ES-I3 (cell line): ENCODE measurements around the gene FAM149B1.
A peak's percentile ranks its signal among the peaks of the same experiment; 100 is the strongest.

ENCODE experiments used
- H3K36me3 ChIP-seq: 2 replicates; pipeline ENCODE4 v1.6.1; 2013; ENCODE audit warnings: mild to moderate bottlenecking, low read length, control low read depth, moderate library complexity; ENCODE audit not compliant: insufficient read depth
- H3K4me1 ChIP-seq: 2 replicates; pipeline ENCODE4 v1.6.1; 2013; ENCODE audit warnings: mild to moderate bottlenecking, control low read depth, low read length; ENCODE audit not compliant: insufficient read depth
- H3K9ac ChIP-seq: 2 replicates; pipeline ENCODE4 v1.6.1; 2013; ENCODE audit warnings: low read depth, mild to moderate bottlenecking, low read length, moderate library complexity
- H3K9me3 ChIP-seq: 2 replicates; pipeline ENCODE4 v1.6.1; 2013; ENCODE audit warnings: mild to moderate bottlenecking, low read length, moderate library complexity; ENCODE audit not compliant: control insufficient read depth, insufficient read depth

FAM149B1 gene

DNA sequence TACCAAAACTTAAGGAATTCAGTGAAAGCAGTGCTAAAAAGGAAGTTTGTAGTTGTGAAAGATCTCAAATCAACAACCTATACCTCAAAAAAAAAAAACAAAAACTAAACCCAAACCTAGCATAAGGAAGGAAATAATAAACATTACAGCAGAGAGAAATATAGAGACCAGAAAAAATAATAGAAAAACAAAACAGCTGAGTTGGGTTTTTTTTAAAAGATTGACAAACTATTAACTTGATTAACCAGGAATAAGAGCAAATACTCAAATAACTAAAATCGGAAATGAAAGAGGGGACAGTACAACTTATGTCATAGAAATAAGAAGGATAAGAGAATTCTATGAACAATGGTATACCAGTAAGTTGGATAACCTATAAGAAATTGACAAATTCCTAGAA lies 6.8 kb upstream of the FAM149B1 start:
- no peaks in the 10 kb centered on the region for H3K4me1 ChIP-seq
- no peaks in the 10 kb centered on the region for H3K9me3 ChIP-seq
- peaks cover 16% of the 10 kb centered on the region for H3K36me3 ChIP-seq
- no peak overlapping the region for H3K9ac ChIP-seq

GRCh38 chr10:73161662-73162061 lies 6.3 kb upstream of the FAM149B1 start:
- H3K4me1 ChIP-seq, result no peaks in the 10 kb centered on the region
- peaks cover 13% of the 10 kb centered on the region for H3K36me3 ChIP-seq
- H3K9me3 ChIP-seq, result no peaks in the 10 kb centered on the region
- H3K9ac ChIP-seq, result no peak overlapping the region

- no peak overlapping the region for H3K9ac ChIP-seq
- peaks cover 13% of the 10 kb centered on the region for H3K36me3 ChIP-seq
- no peaks in the 10 kb centered on the region for H3K9me3 ChIP-seq
Observed at GRCh38 chr10:73163096-73163495, 4.8 kb upstream of the FAM149B1 start.

GRCh38 chr10:73166972-73167371 lies 947 bp upstream of the FAM149B1 start:
- no peaks in the 10 kb centered on the region for H3K9me3 ChIP-seq
- H3K9ac ChIP-seq, result peak overlapping the region; percentile 100; the same call in 1 of the 2 replicates
- peaks cover 10% of the 10 kb centered on the region for H3K36me3 ChIP-seq
- 0 out of 2 replicates have a peak, but pooled peaks cover 4% of the 10 kb centered on the region for H3K4me1 ChIP-seq

More at GRCh38 chr10:73163096-73163495, 4.8 kb upstream of the FAM149B1 start:
- 0 out of 2 replicates have a peak, but pooled peaks cover 4% of the 10 kb centered on the region for H3K4me1 ChIP-seq

GRCh38 chr10:73167458-73167782 lies 499 bp upstream of the FAM149B1 start:
- Histone ChIP-seq H3K9me3 (no peaks in the 10 kb centered on the region), H3K9ac (peak overlapping the region; percentile 100), H3K4me1 (0 out of 2 replicates have a peak, but pooled peaks cover 4% of the 10 kb centered on the region), H3K36me3 (peaks cover 10% of the 10 kb centered on the region)

GRCh38 chr10:73168465-73168803 lies 515 bp downstream of the FAM149B1 start:
- Histone ChIP-seq H3K36me3 (no peaks in the 10 kb centered on the region), H3K9me3 (no peaks in the 10 kb centered on the region), H3K9ac (peak overlapping the region; percentile 100), H3K4me1 (0 out of 2 replicates have a peak, but pooled peaks cover 4% of the 10 kb centered on the region)

GRCh38 chr10:73169320-73169719 lies 1.4 kb downstream of the FAM149B1 start:
- Histone ChIP-seq H3K36me3 (no peaks in the 10 kb centered on the region), H3K9ac (no peak overlapping the region), H3K9me3 (no peaks in the 10 kb centered on the region), H3K4me1 (0 out of 2 replicates have a peak, but pooled peaks cover 4% of the 10 kb centered on the region)

GRCh38 chr10:73172867-73173266 lies 4.9 kb downstream of the FAM149B1 start:
- Histone ChIP-seq H3K9me3 (no peaks in the 10 kb centered on the region), H3K36me3 (no peaks in the 10 kb centered on the region), H3K9ac (no peak overlapping the region), H3K4me1 (no peaks in the 10 kb centered on the region)

DNA sequence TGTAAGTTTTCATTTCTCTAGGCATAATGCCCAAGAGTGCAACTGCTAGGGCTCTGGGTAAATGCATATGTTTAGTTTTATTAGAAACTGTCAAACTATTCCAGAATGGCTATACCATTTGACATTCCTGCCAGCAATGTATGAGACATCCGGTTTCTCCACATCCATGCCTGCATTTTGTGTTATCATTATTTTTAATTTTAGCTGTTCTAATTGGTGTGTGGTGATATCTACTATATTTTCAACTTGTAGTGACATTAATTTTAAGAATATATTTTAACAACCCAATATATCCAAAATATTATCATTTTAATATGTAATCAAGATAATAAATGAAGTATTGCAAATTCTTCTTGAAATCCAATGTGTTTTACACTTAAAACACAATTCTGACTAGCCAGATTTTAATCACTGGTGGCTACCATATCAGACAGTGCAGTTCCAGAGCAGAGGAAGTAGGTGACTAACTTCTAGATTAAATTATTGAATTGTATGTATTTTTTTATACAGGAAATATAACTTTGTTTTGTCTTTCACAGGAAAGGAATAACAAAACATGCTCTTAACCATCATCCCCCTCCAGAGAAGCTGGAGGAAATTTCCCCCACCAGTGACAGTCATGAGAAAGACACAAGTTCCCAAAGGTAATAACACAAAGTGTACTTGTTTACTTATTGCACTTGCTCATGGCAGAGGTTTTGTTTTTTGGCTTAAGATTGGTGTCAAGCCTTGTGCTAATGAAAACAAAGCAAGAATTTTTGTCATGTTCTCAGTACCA lies 6.4 kb downstream of the FAM149B1 start:
- Histone ChIP-seq H3K4me1 (no peaks in the 10 kb centered on the region), H3K36me3 (no peaks in the 10 kb centered on the region), H3K9ac (no peak overlapping the region), H3K9me3 (no peaks in the 10 kb centered on the region)

DNA sequence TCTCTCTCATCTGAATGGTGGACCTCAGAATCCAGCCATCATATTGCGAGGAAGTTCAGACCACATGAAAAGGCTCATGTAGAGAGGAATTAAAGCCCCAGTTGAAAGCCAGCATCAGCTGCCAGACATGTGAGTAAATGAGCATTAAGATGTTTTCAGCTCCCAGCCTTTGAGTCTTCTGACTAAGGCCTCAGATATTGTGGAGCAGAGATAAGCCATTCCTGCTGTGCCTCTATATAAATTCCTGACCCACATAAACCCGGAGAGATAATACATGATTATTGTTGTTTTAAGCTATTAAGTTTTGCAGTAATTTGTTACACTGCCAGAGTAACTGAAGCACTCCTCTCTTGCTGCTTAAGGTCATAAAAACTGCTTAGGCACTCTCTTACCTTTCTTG lies 14.6 kb downstream of the FAM149B1 start:
- Histone ChIP-seq H3K9me3 (no peaks in the 10 kb centered on the region), H3K9ac (no peak overlapping the region), H3K4me1 (no peaks in the 10 kb centered on the region)

DNA sequence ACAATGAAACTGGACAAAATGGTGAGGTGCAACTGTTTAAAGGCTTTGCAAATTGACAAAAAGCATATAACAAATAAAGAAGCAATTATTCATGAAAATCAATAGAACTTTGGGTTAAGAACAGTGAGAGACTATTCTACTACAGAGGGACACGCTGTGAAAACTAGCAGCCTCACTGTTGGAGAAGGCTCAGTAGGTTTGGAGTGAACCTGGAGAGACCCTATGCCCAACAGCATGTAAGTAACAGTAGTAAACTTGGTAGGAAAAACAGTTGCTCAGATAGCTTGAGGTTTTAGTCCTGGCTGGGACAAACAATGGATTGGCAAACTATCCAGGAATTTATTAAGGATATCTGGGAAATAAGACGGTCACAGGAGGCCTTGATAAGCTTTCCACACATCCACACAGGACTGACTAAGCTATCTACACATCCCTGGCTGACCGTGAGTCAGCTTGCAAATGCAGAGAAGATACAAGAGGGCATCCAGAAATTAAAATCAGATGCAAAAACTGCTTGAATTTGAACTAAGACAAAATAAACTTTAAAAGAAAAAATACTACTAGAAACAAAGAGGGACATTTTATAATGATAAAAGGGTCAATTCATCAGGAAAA lies 15.9 kb downstream of the FAM149B1 start:
- Histone ChIP-seq H3K36me3 (0 out of 2 replicates have a peak, but pooled peaks cover 4% of the 10 kb centered on the region), H3K9me3 (no peaks in the 10 kb centered on the region), H3K4me1 (no peaks in the 10 kb centered on the region), H3K9ac (no peak overlapping the region)

More for the DNA sequence above, 14.6 kb downstream of the FAM149B1 start:
- H3K36me3 ChIP-seq, result 0 out of 2 replicates have a peak, but pooled peaks cover 4% of the 10 kb centered on the region

- Histone ChIP-seq H3K36me3 (0 out of 2 replicates have a peak, but pooled peaks cover 4% of the 10 kb centered on the region), H3K9me3 (no peaks in the 10 kb centered on the region), H3K4me1 (no peaks in the 10 kb centered on the region), H3K9ac (no peak overlapping the region)
Observed at GRCh38 chr10:73186266-73186665, 18.3 kb downstream of the FAM149B1 start.

DNA sequence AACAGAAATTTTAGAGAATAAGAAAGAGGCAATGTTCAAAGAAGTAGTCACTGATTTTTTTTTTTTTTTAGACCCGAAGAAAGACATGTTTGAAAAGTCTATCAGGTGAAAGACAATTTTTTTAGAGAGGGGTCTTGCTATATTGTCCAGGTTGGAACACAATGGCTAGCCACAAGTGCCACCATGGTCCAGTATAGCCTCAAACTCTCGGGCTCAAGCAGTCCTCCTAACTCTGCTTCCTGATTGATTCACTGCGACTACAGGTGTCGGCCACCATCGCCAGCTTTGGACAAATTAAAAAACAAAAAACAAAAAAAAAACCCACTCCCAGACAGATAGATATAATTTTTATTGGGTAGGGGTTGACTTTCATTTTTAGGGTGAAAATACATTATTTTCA lies 22.3 kb downstream of the FAM149B1 start:
- no peaks in the 10 kb centered on the region for H3K36me3 ChIP-seq
- H3K9ac ChIP-seq, result no peak overlapping the region

GRCh38 chr10:73205081-73205480 lies 37.2 kb downstream of the FAM149B1 start:
- peaks cover 13% of the 10 kb centered on the region for H3K9me3 ChIP-seq

More for the DNA sequence above, 22.3 kb downstream of the FAM149B1 start:
- Histone ChIP-seq H3K9me3 (no peaks in the 10 kb centered on the region), H3K4me1 (no peaks in the 10 kb centered on the region)

DNA sequence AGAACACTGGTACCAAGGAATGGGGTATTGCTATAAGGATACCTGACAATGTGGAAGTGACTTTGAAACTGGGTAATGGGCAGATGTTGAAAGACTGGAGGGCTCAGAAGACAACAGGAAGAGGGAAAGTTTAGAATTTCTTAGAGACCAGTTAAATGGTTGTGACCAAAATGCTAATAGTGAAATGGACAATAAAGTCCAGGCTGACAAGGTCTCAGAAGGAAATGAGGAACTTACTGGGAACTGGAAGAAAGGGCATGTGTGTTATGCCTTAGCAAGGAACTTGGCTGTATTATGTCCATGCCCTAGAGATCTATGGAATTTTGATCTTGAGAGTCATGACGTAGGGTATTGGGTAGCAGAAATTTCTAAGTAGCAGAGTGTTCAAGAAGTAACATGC lies 38.0 kb downstream of the FAM149B1 start:
- peaks cover under 1% of the 10 kb centered on the region; the same call in 1 of the 2 replicates for H3K36me3 ChIP-seq
- H3K4me1 ChIP-seq, result no peaks in the 10 kb centered on the region
- H3K9me3 ChIP-seq, result peaks cover 13% of the 10 kb centered on the region
- no peak overlapping the region for H3K9ac ChIP-seq

More at GRCh38 chr10:73205081-73205480, 37.2 kb downstream of the FAM149B1 start:
- H3K4me1 ChIP-seq, result no peaks in the 10 kb centered on the region
- no peak overlapping the region for H3K9ac ChIP-seq
- H3K36me3 ChIP-seq, result no peaks in the 10 kb centered on the region
